Peyer's patch (tissue), 4 donors: ENCODE data around the gene LARP4B. TPM values are rescaled to one million over a fixed set of nuclear protein-coding genes. Genes with fewer than 3 reads are reported as not detected.

Experiments used
- DNase-seq, 3 donors: peaks; one replicate each; pipeline ENCODE4 v3.0.0-alpha.2; 2017 to 2019
- H3K27ac ChIP-seq, 4 donors: fragments of 200-600 bp; sonication (generic); one replicate each; pipeline ENCODE4 v1.5.1; 2016 to 2019
- H3K27me3 ChIP-seq, 2 donors: fragments of 200-600 bp; sonication (generic); one replicate each; pipeline ENCODE4 v1.5.1; 2019
- H3K36me3 ChIP-seq, 3 donors: fragments of 200-600 bp; sonication (generic); one replicate each; pipeline ENCODE4 v1.5.1; 2016 to 2019
- H3K4me1 ChIP-seq, 4 donors: fragments of 200-600 bp; sonication (generic); one replicate each; pipeline ENCODE4 v1.5.1; 2016 to 2019
- H3K4me3 ChIP-seq, 4 donors: fragments of 200-600 bp; sonication (generic); 1 replicate in 3 of 4; 2 replicates in 1 of 4; pipeline ENCODE4 v1.5.1; 2016 to 2019; ENCODE audit warnings: mild to moderate bottlenecking in 1 of 4
- H3K9me3 ChIP-seq, 4 donors: fragments of 200-600 bp; sonication (generic); one replicate each; pipeline ENCODE4 v1.5.1; 2016 to 2019; ENCODE audit warnings: mild to moderate bottlenecking in 1 of 4
- POLR2A ChIP-seq, 2 donors: fragments of 450-650 bp; IDR thresholded peaks; one replicate each; pipeline ENCODE4 v1.5.1; 2017; ENCODE audit warnings: antibody characterized with exemption in 2 of 2, mild to moderate bottlenecking in 2 of 2, moderate library complexity in 2 of 2
- total RNA-seq, 4 donors: library from RNA; depleted of rRNA; stranded (reverse); fragments of >200 nt; gene quantifications; one replicate each; pipeline ENCODE4 v1.1.0, GENCODE V29; 2016
- TF ChIP-seq, protein P1 (sequence below), 6 experiments: fragments of 450-650 bp in 4 of 6; fragments of 200-600 bp in 2 of 6; sonication (generic) in 1 of 6; IDR thresholded peaks; one replicate each; pipeline ENCODE4 v1.5.1; 2017 to 2019; ENCODE audit warnings: antibody characterized with exemption in 6 of 6, mild to moderate bottlenecking in 3 of 6, moderate library complexity in 1 of 6

Gene LARP4B
- total RNA-seq, 4 donors from 2014 or later: 77.2 to 106 (median 93.3) TPM

DNA sequence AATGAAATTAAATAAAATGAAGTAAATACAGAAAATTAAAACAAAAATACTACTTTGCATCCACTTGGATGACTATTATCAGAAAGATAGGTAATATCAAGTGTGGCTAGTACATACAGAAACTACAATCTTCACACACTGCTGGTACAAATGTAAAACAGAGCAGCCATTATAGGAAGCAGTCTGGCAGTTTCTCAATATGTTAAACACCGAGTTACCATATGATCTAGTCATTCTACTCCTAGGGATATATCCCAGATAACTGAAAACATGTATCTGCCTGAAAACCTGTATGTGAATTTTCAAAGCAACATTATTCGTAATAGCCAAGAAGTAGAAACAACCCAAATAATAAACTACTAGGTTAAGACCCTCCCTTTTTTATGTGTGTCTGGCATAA lies 33.4 kb downstream of the LARP4B start:
- TF ChIP-seq POLR2A (IDR thresholded peaks at IDR 0.05): no peak
- TF ChIP-seq, protein P1, sequence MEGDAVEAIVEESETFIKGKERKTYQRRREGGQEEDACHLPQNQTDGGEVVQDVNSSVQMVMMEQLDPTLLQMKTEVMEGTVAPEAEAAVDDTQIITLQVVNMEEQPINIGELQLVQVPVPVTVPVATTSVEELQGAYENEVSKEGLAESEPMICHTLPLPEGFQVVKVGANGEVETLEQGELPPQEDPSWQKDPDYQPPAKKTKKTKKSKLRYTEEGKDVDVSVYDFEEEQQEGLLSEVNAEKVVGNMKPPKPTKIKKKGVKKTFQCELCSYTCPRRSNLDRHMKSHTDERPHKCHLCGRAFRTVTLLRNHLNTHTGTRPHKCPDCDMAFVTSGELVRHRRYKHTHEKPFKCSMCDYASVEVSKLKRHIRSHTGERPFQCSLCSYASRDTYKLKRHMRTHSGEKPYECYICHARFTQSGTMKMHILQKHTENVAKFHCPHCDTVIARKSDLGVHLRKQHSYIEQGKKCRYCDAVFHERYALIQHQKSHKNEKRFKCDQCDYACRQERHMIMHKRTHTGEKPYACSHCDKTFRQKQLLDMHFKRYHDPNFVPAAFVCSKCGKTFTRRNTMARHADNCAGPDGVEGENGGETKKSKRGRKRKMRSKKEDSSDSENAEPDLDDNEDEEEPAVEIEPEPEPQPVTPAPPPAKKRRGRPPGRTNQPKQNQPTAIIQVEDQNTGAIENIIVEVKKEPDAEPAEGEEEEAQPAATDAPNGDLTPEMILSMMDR (IDR thresholded peaks at IDR 0.05): no peak
- no peak overlapping the region for H3K27ac ChIP-seq
- no peaks in the 10 kb centered on the region for H3K36me3 ChIP-seq
- no peaks in the 10 kb centered on the region for H3K27me3 ChIP-seq
- no peak overlapping the region for H3K4me3 ChIP-seq
- no peak for DNase-seq
- H3K9me3 ChIP-seq: no peaks in the 10 kb centered on the region
- H3K4me1 ChIP-seq: no peaks in the 10 kb centered on the region

DNA sequence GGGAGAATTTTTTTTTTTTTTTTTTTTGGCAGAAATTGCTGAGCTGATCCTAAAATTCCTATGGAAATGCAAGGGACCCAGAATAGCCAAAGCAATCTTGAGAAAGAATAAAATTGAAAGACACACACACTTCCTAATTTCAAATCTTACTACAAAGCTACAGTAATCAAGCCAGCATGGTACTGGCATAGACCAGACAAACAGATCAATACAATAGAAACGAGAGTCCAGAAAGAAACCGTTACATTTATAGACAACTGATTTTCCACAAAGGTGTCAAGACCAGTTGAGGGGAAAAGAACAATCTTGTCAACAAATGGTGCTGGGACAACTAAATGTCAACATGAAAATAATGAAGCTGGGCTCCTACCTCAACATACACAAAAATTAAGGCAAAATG lies 34.5 kb downstream of the LARP4B start:
- no peak for DNase-seq

DNA sequence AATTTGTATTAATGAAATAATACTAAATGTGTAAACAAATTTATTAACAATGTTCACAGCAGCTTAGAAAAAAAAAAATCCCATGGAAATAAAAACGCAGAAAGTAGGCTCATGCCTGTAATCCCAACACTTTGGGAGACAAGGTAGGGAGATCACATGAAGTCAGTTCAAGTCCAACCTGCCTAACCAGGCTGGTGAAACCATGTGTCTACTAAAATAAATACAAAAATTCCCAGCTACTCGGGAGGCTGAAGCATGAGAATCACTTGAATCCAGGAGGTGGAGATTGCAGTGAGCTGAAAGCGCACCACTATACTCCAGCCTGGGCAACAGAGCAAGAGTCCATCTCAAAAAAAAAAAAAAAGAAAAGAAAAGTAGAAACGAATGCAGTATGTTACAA lies 36.2 kb downstream of the LARP4B start:
- no peak overlapping the region for H3K27ac ChIP-seq
- H3K27me3 ChIP-seq: no peaks in the 10 kb centered on the region
- TF ChIP-seq POLR2A (IDR thresholded peaks at IDR 0.05): no peak
- TF ChIP-seq, protein P1 (IDR thresholded peaks at IDR 0.05): no peak
- no peak for DNase-seq
- no peaks in the 10 kb centered on the region for H3K9me3 ChIP-seq
- H3K4me1 ChIP-seq: no peaks in the 10 kb centered on the region
- H3K4me3 ChIP-seq: no peak overlapping the region
- no peaks in the 10 kb centered on the region for H3K36me3 ChIP-seq

More for the DNA sequence above, 34.5 kb downstream of the LARP4B start:
- no peaks in the 10 kb centered on the region for H3K4me1 ChIP-seq
- TF ChIP-seq POLR2A (IDR thresholded peaks at IDR 0.05): no peak
- TF ChIP-seq, protein P1 (IDR thresholded peaks at IDR 0.05): no peak
- no peaks in the 10 kb centered on the region for H3K36me3 ChIP-seq
- no peak overlapping the region for H3K4me3 ChIP-seq
- no peak overlapping the region for H3K27ac ChIP-seq
- H3K9me3 ChIP-seq: no peaks in the 10 kb centered on the region
- H3K27me3 ChIP-seq: no peaks in the 10 kb centered on the region

DNA sequence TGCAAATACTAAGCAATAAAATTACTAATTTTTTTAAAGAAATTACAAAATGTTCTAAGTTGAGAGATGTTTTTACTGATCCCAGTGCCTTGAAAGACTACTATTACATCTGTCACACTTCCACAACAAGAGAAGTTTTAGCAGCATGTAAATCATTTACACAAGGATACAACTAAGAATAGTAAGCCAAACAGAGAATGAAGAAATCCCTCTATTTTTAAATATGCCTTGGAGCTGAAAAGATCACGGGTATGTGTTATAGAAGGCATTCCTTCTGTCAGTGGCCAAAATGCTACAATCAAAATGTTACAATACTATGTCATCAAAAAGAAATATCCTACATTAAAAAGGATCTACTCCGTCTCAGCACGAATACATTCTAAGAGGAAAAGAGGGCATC lies 52.6 kb downstream of the LARP4B start:
- TF ChIP-seq, protein P1 (IDR thresholded peaks at IDR 0.05): no peak
- no peak for TF ChIP-seq POLR2A (IDR thresholded peaks at IDR 0.05)
- H3K9me3 ChIP-seq: no peaks in the 10 kb centered on the region
- no peak overlapping the region for H3K4me3 ChIP-seq
- H3K4me1 ChIP-seq: no peaks in the 10 kb centered on the region
- no peaks in the 10 kb centered on the region for H3K27me3 ChIP-seq
- no peak overlapping the region for H3K27ac ChIP-seq
- H3K36me3 ChIP-seq: peaks cover 0 to 61% (median 1%) of the 10 kb centered on the region in 3 donors
- DNase-seq: no peak

DNA sequence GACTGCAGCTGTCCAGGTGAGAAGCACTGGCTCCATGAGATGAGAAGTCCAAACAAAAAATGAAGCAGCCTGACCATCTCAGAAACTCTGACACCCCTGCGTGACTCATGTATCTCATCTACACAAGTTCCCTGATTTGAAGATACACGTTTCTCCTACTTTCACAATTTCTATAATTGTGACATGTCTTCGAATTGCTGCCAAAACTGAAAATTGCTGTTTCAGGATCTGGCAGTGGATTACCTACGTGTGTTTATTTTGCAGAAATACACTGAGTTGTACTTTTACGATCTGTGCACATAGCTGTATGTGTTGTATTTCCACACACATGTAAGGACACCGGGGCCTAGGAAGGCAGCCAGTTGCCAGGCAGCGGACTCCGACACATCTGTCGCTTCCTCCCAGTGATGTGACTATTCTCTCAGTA lies 53.2 kb downstream of the LARP4B start:
- no peak overlapping the region for H3K27ac ChIP-seq
- DNase-seq: no peak

More for the DNA sequence above, 53.2 kb downstream of the LARP4B start:
- H3K27me3 ChIP-seq: no peaks in the 10 kb centered on the region
- H3K4me3 ChIP-seq: no peak overlapping the region
- H3K36me3 ChIP-seq: peaks cover 0 to 57% (median 0%) of the 10 kb centered on the region in 3 donors
- no peaks in the 10 kb centered on the region for H3K9me3 ChIP-seq
- H3K4me1 ChIP-seq: no peaks in the 10 kb centered on the region
- no peak for TF ChIP-seq POLR2A (IDR thresholded peaks at IDR 0.05)
- TF ChIP-seq, protein P1 (IDR thresholded peaks at IDR 0.05): no peak
